Ascending aorta (tissue), 2 donors: Measurements from ENCODE around the gene KCND2. TPM values are rescaled to one million over a fixed set of nuclear protein-coding genes. Genes with fewer than 3 reads are reported as not detected.

Experiments used
- DNase-seq, 2 donors: peaks; one replicate each; pipeline ENCODE4 v3.0.0-alpha.2; 2019; ENCODE audit warnings: low spot score in 2 of 2
- H3K27ac ChIP-seq, 2 donors: fragments of 200-600 bp; sonication (generic); one replicate each; pipeline ENCODE4 v1.5.1; 2016 to 2017; ENCODE audit warnings: mild to moderate bottlenecking in 1 of 2
- H3K27me3 ChIP-seq: fragments of 200-600 bp; sonication (generic); one replicate; pipeline ENCODE4 v1.5.1; 2017
- H3K36me3 ChIP-seq, 2 donors: fragments of 200-600 bp; sonication (generic); one replicate each; pipeline ENCODE4 v1.5.1; 2016
- H3K4me1 ChIP-seq, 2 donors: fragments of 200-600 bp; sonication (generic); one replicate each; pipeline ENCODE4 v1.5.1; 2016 to 2017; ENCODE audit warnings: mild to moderate bottlenecking in 1 of 2
- H3K4me3 ChIP-seq, 2 donors: fragments of 200-600 bp; sonication (generic); one replicate each; pipeline ENCODE4 v1.5.1; 2016 to 2017; ENCODE audit warnings: mild to moderate bottlenecking in 1 of 2
- H3K9me3 ChIP-seq, 2 donors: fragments of 200-600 bp; sonication (generic); one replicate each; pipeline ENCODE4 v1.5.1; 2016
- CTCF ChIP-seq, 3 experiments: fragments of 200-600 bp in 2 of 3; fragments of 450-650 bp in 1 of 3; sonication (generic) in 2 of 3; IDR thresholded peaks; one replicate each; pipeline ENCODE4 v1.5.1; 2016 to 2019; ENCODE audit warnings: antibody characterized with exemption in 3 of 3, mild to moderate bottlenecking in 1 of 3, moderate library complexity in 1 of 3
- intact Hi-C: fragments of 100-400 bp; cut with DNase I; formaldehyde crosslinking; loops from one replicate; pipeline ENCODE4 v1.15.1; 2023
- total RNA-seq: library from RNA; depleted of rRNA; stranded (reverse); fragments of >200 nt; gene quantifications from one replicate; pipeline ENCODE4 v1.1.0, GENCODE V29; 2016

KCND2 gene
- total RNA-seq, 1 donor from 2014 or later, result 0.21 TPM

GRCh38 chr7:120502132-120502531 is 229.2 kb downstream of the KCND2 start:
- Histone ChIP-seq H3K27me3 (no peaks in the 10 kb centered on the region), H3K4me3 (no peak overlapping the region), H3K27ac (no peak overlapping the region), H3K4me1 (no peaks in the 10 kb centered on the region), H3K9me3 (no peaks in the 10 kb centered on the region), H3K36me3 (no peaks in the 10 kb centered on the region)
- no peak for TF ChIP-seq CTCF (IDR thresholded peaks at IDR 0.05)
- no peak for DNase-seq
- intact Hi-C loops, result no loop called here

DNA sequence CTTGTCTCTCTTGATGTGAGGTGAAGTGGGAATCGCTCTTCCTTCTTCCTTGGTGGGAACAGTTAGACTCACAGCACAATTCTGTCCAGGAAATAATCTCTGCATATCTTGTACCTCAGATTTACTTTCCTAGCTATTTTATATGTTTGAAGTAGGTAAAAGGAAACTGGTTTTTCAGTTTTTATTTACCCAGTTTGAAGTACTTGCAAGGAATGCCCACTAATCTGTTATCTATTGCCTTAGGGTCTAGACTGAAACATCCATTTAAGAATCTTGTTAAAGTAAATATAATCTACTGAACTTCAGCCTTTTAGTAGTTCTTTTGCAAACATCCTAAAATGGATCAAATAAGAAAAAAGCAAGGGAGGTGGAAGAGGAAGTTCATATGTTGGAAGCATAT is 229.8 kb downstream of the KCND2 start:
- no peaks in the 10 kb centered on the region for H3K4me1 ChIP-seq
- H3K27ac ChIP-seq, result no peak overlapping the region
- H3K4me3 ChIP-seq, result no peak overlapping the region
- H3K36me3 ChIP-seq, result no peaks in the 10 kb centered on the region
- no peaks in the 10 kb centered on the region for H3K9me3 ChIP-seq
- TF ChIP-seq CTCF (IDR thresholded peaks at IDR 0.05), result no peak
- DNase-seq, result no peak
- H3K27me3 ChIP-seq, result no peaks in the 10 kb centered on the region
- intact Hi-C loops, result no loop called here

DNA sequence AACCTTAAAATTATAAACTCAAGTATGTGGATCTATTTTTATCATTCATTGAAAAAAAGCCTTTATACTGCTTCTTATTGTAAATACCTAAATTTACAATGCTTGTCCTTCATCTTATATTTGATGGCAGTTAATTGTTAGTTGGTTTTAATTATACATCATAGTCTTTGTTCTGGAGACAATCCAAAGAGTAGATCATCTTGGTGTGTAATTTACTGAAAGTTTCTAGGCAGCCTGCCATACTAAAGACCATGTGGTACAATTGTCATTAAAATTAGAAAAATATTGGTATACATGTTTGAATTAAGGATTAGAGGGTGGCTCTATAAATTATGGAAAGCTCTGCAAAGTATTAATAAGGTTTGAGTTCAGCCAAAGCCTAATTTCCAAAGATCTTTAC is 231.4 kb downstream of the KCND2 start:
- intact Hi-C loops, result no loop called here
- TF ChIP-seq CTCF (IDR thresholded peaks at IDR 0.05), result no peak
- H3K36me3 ChIP-seq, result no peaks in the 10 kb centered on the region
- H3K4me3 ChIP-seq, result no peak overlapping the region
- no peak for DNase-seq
- no peaks in the 10 kb centered on the region for H3K27me3 ChIP-seq
- no peaks in the 10 kb centered on the region for H3K9me3 ChIP-seq
- H3K27ac ChIP-seq, result no peak overlapping the region
- no peaks in the 10 kb centered on the region for H3K4me1 ChIP-seq

GRCh38 chr7:120505770-120506169 is 232.8 kb downstream of the KCND2 start:
- Histone ChIP-seq H3K36me3 (no peaks in the 10 kb centered on the region), H3K9me3 (no peaks in the 10 kb centered on the region), H3K4me1 (no peaks in the 10 kb centered on the region), H3K4me3 (no peak overlapping the region), H3K27ac (no peak overlapping the region), H3K27me3 (no peaks in the 10 kb centered on the region)
- no peak for DNase-seq
- intact Hi-C loops, result no loop called here
- TF ChIP-seq CTCF (IDR thresholded peaks at IDR 0.05), result no peak

DNA sequence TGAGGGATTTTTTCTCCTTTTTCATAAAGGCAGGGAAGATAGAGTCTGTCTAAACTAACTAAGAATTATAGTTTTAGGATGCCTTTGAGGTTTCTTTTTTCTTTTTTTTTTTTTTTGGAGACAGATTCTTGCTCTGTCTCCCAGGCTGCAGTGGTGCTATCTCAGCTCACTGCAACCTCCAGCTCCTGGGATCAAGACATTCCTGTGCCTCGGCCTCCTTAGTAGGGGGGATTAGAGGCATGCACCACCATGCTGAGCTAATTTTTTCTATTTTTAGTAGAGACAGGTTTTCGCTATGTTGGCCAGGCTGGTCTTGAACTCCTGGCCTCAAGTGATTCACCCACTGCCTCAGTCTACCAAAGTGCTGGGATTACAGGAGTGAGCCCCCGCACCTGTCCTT is 239.7 kb downstream of the KCND2 start:
- no peak for TF ChIP-seq CTCF (IDR thresholded peaks at IDR 0.05)
- DNase-seq, result no peak
- H3K27ac ChIP-seq, result no peak overlapping the region
- no peaks in the 10 kb centered on the region for H3K27me3 ChIP-seq
- no peaks in the 10 kb centered on the region for H3K4me1 ChIP-seq
- no peaks in the 10 kb centered on the region for H3K36me3 ChIP-seq
- intact Hi-C loops, result no loop called here
- H3K4me3 ChIP-seq, result no peak overlapping the region
- H3K9me3 ChIP-seq, result no peaks in the 10 kb centered on the region

- Histone ChIP-seq H3K4me3 (no peak overlapping the region), H3K36me3 (no peaks in the 10 kb centered on the region), H3K4me1 (no peaks in the 10 kb centered on the region), H3K9me3 (no peaks in the 10 kb centered on the region), H3K27ac (no peak overlapping the region), H3K27me3 (no peaks in the 10 kb centered on the region)
- DNase-seq, result no peak
- TF ChIP-seq CTCF (IDR thresholded peaks at IDR 0.05), result no peak
- intact Hi-C loops, result no loop called here
Observed at GRCh38 chr7:120519224-120519623, 246.2 kb downstream of the KCND2 start.
